ENCODE data around the gene CALD1. TPM values are rescaled to one million over a fixed set of nuclear protein-coding genes. Genes with fewer than 3 reads are reported as not detected.

CALD1 gene
- total RNA-seq, 2 donors from 2014 or later: 0.62 to 9.2 TPM

- H3K4me3 Mint-ChIP-seq: no peak overlapping the region
- DNase-seq (no peak), ATAC-seq (no peak)
- no peaks in the 10 kb centered on the region for H3K27me3 Mint-ChIP-seq
- no peaks in the 10 kb centered on the region for H3K9me3 ChIP-seq (ENCODE audit: control insufficient read depth, low read length, poor library complexity, severe bottlenecking)
- no peak overlapping the region for H3K27ac Mint-ChIP-seq
- peaks cover 4% of the 10 kb centered on the region for H3K4me1 Mint-ChIP-seq
- no peaks in the 10 kb centered on the region for H3K36me3 Mint-ChIP-seq (ENCODE audit: low read depth)
These were observed 128.9 kb downstream of the CALD1 start for GRCh38 chr7:134908289-134908688.

- no peak overlapping the region for H3K27ac Mint-ChIP-seq
- H3K36me3 Mint-ChIP-seq (ENCODE audit: low read depth): no peaks in the 10 kb centered on the region
- H3K4me3 Mint-ChIP-seq: no peak overlapping the region
- H3K27me3 Mint-ChIP-seq: no peaks in the 10 kb centered on the region
- peaks cover 4% of the 10 kb centered on the region for H3K4me1 Mint-ChIP-seq
- no peak for DNase-seq
- ATAC-seq: no peak
- H3K9me3 ChIP-seq (ENCODE audit: control insufficient read depth, low read length, poor library complexity, severe bottlenecking): no peaks in the 10 kb centered on the region
These were observed 130.9 kb downstream of the CALD1 start for GRCh38 chr7:134910214-134910890.

- H3K9me3 ChIP-seq (ENCODE audit: control insufficient read depth, low read length, poor library complexity, severe bottlenecking): no peaks in the 10 kb centered on the region
- Mint-ChIP-seq H3K36me3 (ENCODE audit: low read depth) (no peaks in the 10 kb centered on the region), H3K4me1 (peaks cover 4% of the 10 kb centered on the region), H3K27me3 (no peaks in the 10 kb centered on the region), H3K27ac (no peak overlapping the region), H3K4me3 (no peak overlapping the region)
- DNase-seq (no peak), ATAC-seq (no peak)
These were observed 131.5 kb downstream of the CALD1 start for GRCh38 chr7:134910968-134911367.

- Mint-ChIP-seq H3K4me3 (no peak overlapping the region), H3K27me3 (peaks cover 10% of the 10 kb centered on the region), H3K36me3 (ENCODE audit: low read depth) (no peaks in the 10 kb centered on the region), H3K4me1 (peaks cover 2% of the 10 kb centered on the region), H3K27ac (no peak overlapping the region)
- ATAC-seq: no peak
- no peak for DNase-seq
- H3K9me3 ChIP-seq (ENCODE audit: control insufficient read depth, low read length, poor library complexity, severe bottlenecking): no peaks in the 10 kb centered on the region
These were observed 136.9 kb downstream of the CALD1 start for GRCh38 chr7:134916171-134916883.

GRCh38 chr7:134919240-134919641 lies 139.8 kb downstream of the CALD1 start:
- Mint-ChIP-seq H3K36me3 (ENCODE audit: low read depth) (no peaks in the 10 kb centered on the region), H3K4me3 (no peak overlapping the region), H3K27ac (no peak overlapping the region), H3K4me1 (no peaks in the 10 kb centered on the region), H3K27me3 (peaks cover 10% of the 10 kb centered on the region)
- DNase-seq (no peak), ATAC-seq (no peak)
- no peaks in the 10 kb centered on the region for H3K9me3 ChIP-seq (ENCODE audit: control insufficient read depth, low read length, poor library complexity, severe bottlenecking)

- no peak for ATAC-seq
- H3K27ac Mint-ChIP-seq: no peak overlapping the region
- no peaks in the 10 kb centered on the region for H3K36me3 Mint-ChIP-seq (ENCODE audit: low read depth)
- DNase-seq: no peak
- H3K4me3 Mint-ChIP-seq: no peak overlapping the region
- H3K27me3 Mint-ChIP-seq: peaks cover 10% of the 10 kb centered on the region
- H3K9me3 ChIP-seq (ENCODE audit: control insufficient read depth, low read length, poor library complexity, severe bottlenecking): no peaks in the 10 kb centered on the region
- H3K4me1 Mint-ChIP-seq: no peaks in the 10 kb centered on the region
These were observed 140.8 kb downstream of the CALD1 start for GRCh38 chr7:134920026-134920753.

- no peak overlapping the region for H3K27ac Mint-ChIP-seq
- no peak for ATAC-seq
- no peaks in the 10 kb centered on the region for H3K4me1 Mint-ChIP-seq
- no peak for DNase-seq
- no peaks in the 10 kb centered on the region for H3K36me3 Mint-ChIP-seq (ENCODE audit: low read depth)
- H3K9me3 ChIP-seq (ENCODE audit: control insufficient read depth, low read length, poor library complexity, severe bottlenecking): no peaks in the 10 kb centered on the region
- no peak overlapping the region for H3K4me3 Mint-ChIP-seq
- H3K27me3 Mint-ChIP-seq: peaks cover 10% of the 10 kb centered on the region
These were observed 143.6 kb downstream of the CALD1 start for GRCh38 chr7:134922720-134923704.

GRCh38 chr7:134925766-134926165 lies 146.3 kb downstream of the CALD1 start:
- H3K4me1 Mint-ChIP-seq: no peaks in the 10 kb centered on the region
- ATAC-seq (no peak), DNase-seq (no peak)
- H3K4me3 Mint-ChIP-seq: no peak overlapping the region
- no peak overlapping the region for H3K27ac Mint-ChIP-seq
- H3K27me3 Mint-ChIP-seq: no peaks in the 10 kb centered on the region
- H3K9me3 ChIP-seq (ENCODE audit: control insufficient read depth, low read length, poor library complexity, severe bottlenecking): no peaks in the 10 kb centered on the region
- no peaks in the 10 kb centered on the region for H3K36me3 Mint-ChIP-seq (ENCODE audit: low read depth)

- Mint-ChIP-seq H3K27ac (no peak overlapping the region), H3K4me3 (no peak overlapping the region), H3K36me3 (ENCODE audit: low read depth) (no peaks in the 10 kb centered on the region), H3K27me3 (no peaks in the 10 kb centered on the region), H3K4me1 (no peaks in the 10 kb centered on the region)
- ATAC-seq: no peak
- no peak for DNase-seq
- no peaks in the 10 kb centered on the region for H3K9me3 ChIP-seq (ENCODE audit: control insufficient read depth, low read length, poor library complexity, severe bottlenecking)
These were observed 147.0 kb downstream of the CALD1 start for GRCh38 chr7:134926396-134926795.

GRCh38 chr7:134927076-134927475 lies 147.6 kb downstream of the CALD1 start:
- H3K36me3 Mint-ChIP-seq (ENCODE audit: low read depth): no peaks in the 10 kb centered on the region
- ATAC-seq: no peak

GRCh38 chr7:134927723-134928122 lies 148.3 kb downstream of the CALD1 start:
- Mint-ChIP-seq H3K4me1 (peaks cover under 1% of the 10 kb centered on the region), H3K27ac (no peak overlapping the region), H3K27me3 (no peaks in the 10 kb centered on the region), H3K4me3 (no peak overlapping the region), H3K36me3 (ENCODE audit: low read depth) (no peaks in the 10 kb centered on the region)
- ATAC-seq (no peak), DNase-seq (no peak)
- H3K9me3 ChIP-seq (ENCODE audit: control insufficient read depth, low read length, poor library complexity, severe bottlenecking): no peaks in the 10 kb centered on the region

More at GRCh38 chr7:134927076-134927475, 147.6 kb downstream of the CALD1 start:
- Mint-ChIP-seq H3K27me3 (no peaks in the 10 kb centered on the region), H3K4me3 (no peak overlapping the region), H3K27ac (no peak overlapping the region), H3K4me1 (no peaks in the 10 kb centered on the region)
- no peaks in the 10 kb centered on the region for H3K9me3 ChIP-seq (ENCODE audit: control insufficient read depth, low read length, poor library complexity, severe bottlenecking)
- no peak for DNase-seq

GRCh38 chr7:134928554-134928953 lies 149.1 kb downstream of the CALD1 start:
- DNase-seq (no peak), ATAC-seq (no peak)
- H3K9me3 ChIP-seq (ENCODE audit: control insufficient read depth, low read length, poor library complexity, severe bottlenecking): no peaks in the 10 kb centered on the region
- H3K4me1 Mint-ChIP-seq: peaks cover 9% of the 10 kb centered on the region
- no peak overlapping the region for H3K27ac Mint-ChIP-seq
- no peaks in the 10 kb centered on the region for H3K27me3 Mint-ChIP-seq
- no peaks in the 10 kb centered on the region for H3K36me3 Mint-ChIP-seq (ENCODE audit: low read depth)
- H3K4me3 Mint-ChIP-seq: no peak overlapping the region
